GM10248 (cell line): Measurements from ENCODE around the gene HES4.
"Not testable (repeated sequence)": the region's sequence is repeated elsewhere in the genome, so short reads cannot be mapped to it uniquely, and the experiment has no call there.

ENCODE experiments used
- CTCF ChIA-PET: fragments of 300-600 bp; sonication (Branson Sonifier 250); formaldehyde crosslinking; extraction: SDS; loops from one replicate; lab custom pipeline; 2021; ENCODE audit warnings: antibody characterized with exemption; lab: Yijun Ruan, JAX
- POLR2A ChIA-PET: fragments of 350-650 bp; sonication (Branson Sonifier 250); formaldehyde crosslinking; extraction: SDS; loops from one replicate; lab custom pipeline; 2020; ENCODE audit warnings: antibody characterized with exemption; lab: Yijun Ruan, JAX
- DNase-seq: peaks from one replicate; pipeline ENCODE4 v3.0.0; 2012; ENCODE audit errors: extremely low spot score
- TF ChIP-seq, protein P1 (sequence below): IDR thresholded peaks from 2 replicates; pipeline ENCODE4 v1.5.1; 2012; ENCODE audit warnings: mild to moderate bottlenecking, low read depth; ENCODE audit errors: extremely low read depth, missing control alignments, control extremely low read depth

The HES4 gene

DNA sequence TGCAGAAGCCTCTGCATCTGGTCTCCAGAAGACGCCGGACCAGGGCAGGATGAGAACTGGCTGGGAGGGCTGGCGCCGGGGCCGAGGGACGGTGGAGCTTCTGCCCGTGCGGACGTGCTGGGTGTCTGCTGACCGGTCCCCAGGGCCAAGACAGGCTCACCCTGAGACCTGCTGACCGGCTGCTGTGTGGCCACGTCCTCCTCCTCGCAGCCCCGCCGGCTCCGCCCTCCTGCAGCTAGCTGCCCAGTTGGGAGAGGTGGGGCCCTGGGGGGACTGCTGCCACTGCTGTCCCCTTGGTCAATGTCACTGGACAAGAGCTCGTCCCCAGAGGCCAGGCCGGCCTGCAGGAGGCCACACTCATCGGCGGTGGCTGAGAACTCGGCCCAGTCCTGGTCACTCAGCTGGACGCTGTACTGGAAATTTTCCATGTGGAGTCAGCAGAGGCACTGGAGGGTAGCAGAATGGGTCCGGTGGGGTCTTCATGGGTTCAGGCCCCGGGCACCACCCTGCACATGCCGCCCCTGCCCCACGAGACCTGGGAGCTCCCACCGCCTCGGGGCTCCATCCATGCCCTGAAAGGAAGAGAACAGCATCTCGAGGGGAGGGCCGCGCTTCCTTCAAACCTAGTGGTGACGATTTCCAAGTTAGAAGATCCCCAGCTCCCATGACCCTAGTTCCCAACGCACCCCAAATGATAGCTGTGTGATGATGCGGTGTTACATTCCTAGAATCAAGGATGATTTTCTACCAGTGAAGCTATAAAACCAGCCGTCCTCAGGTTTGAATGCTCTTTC, 19.1 kb downstream of the HES4 start:
- TF ChIP-seq, protein P1, sequence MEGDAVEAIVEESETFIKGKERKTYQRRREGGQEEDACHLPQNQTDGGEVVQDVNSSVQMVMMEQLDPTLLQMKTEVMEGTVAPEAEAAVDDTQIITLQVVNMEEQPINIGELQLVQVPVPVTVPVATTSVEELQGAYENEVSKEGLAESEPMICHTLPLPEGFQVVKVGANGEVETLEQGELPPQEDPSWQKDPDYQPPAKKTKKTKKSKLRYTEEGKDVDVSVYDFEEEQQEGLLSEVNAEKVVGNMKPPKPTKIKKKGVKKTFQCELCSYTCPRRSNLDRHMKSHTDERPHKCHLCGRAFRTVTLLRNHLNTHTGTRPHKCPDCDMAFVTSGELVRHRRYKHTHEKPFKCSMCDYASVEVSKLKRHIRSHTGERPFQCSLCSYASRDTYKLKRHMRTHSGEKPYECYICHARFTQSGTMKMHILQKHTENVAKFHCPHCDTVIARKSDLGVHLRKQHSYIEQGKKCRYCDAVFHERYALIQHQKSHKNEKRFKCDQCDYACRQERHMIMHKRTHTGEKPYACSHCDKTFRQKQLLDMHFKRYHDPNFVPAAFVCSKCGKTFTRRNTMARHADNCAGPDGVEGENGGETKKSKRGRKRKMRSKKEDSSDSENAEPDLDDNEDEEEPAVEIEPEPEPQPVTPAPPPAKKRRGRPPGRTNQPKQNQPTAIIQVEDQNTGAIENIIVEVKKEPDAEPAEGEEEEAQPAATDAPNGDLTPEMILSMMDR, result no peak
- CTCF ChIA-PET, result interaction anchor here (0.6 to 5.8 kb wide), 15 partner anchors 9 to 310 kb away, joined by 3 to 53 read pairs (median 4); partner anchors contain the start of genes AGRN, HES4 and ISG15
- POLR2A ChIA-PET, result no interaction called here
- DNase-seq, result no peak

DNA sequence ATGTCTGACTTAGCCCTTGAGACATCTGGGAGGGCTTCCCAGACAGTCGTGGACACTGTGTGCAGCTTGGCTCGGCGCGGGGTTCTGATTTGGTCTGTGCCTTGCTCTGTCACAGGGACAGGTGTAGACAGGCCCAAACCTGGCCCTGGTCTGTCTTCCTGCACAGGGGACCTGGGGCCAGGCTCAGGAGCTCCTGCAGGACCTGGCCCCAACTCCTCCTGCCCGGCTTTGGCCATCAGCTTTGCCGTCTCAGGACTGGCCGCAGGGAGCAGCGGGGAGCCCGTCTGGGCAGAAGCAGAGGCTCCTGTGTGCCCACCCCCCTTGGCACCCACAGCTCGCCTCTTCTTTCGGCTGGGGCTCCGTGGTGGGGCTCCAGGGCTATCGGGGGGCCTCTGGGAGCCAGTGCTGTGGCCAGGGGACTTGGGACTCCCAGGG, 19.7 kb downstream of the HES4 start:
- ChIA-PET CTCF (interaction anchor here (0.7 to 5.8 kb wide), 7 partner anchors 10 to 83 kb away, joined by 3 to 53 read pairs (median 5); partner anchors contain the start of genes AGRN and HES4), POLR2A (no interaction called here)
- no peak for DNase-seq
- TF ChIP-seq, protein P1, result no peak

DNA sequence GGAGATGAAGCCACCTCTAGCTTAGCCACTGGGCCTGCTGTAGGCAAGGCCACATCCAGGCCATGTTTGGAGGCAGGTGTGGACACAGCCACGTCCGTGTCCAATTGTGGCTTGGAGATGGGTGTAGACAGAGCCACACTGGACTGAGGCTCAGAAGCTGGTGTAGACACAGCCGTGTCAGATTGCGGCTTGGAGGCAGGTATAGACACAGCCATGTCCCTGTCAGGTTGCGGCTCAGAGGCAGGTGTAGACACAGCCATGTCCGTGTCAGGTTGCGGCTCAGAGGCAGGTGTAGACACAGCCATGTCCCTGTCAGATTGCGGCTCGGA, 20.2 kb downstream of the HES4 start:
- TF ChIP-seq, protein P1, result no peak
- no peak for DNase-seq
- ChIA-PET POLR2A (no interaction called here), CTCF (interaction anchor here (3.2 kb wide), 1 partner anchor 53 kb away, joined by 12 read pairs; no protein-coding TSS in a partner anchor)

DNA sequence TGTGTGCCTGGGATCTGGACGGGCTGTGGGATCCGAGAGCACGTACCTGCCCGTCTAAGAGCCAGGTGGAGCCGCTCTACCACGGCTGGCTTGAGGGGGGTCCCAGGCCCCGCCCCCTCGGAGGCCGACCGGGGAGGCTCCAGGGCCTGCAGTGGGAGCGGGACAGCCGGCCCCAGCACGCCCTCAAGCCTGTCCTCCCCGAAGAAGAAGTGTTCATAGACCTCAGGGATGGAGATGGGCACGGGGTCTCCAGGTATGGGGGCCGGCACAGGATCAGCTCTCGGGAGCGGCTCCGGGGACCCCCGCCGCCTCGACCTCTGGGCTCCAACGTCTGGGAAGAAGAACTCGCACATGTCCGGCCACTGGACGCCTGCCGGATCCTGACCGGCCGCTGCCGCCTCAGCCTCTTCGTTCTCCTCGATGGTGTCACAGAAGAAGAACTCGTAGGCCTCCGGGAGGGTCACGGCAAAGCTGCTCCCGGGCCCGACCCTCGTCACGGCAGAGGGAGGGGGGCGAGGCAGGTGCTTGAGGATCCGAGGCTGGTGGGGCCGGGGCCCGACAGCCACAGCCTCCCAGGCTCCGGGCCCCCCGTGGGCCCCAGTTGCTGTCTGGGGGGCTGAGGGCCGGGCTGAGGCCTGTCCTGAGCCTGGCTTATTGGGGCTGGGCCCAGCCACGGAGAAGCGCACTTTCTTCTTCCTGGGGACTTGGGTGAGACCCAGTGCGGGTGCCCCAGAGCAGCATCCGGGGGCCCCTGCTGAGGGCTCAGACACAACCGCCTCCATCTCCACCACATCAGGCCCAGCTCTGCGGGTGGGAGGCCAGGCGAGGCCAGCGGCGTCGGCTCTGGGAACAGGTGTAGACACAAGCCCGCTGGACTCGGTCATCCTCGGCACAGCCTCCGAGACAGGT, 20.8 kb downstream of the HES4 start:
- ChIA-PET POLR2A (no interaction called here), CTCF (interaction anchor here (3.2 kb wide), 1 partner anchor 53 kb away, joined by 12 read pairs; no protein-coding TSS in a partner anchor)
- no peak for DNase-seq
- TF ChIP-seq, protein P1, result no peak

DNA sequence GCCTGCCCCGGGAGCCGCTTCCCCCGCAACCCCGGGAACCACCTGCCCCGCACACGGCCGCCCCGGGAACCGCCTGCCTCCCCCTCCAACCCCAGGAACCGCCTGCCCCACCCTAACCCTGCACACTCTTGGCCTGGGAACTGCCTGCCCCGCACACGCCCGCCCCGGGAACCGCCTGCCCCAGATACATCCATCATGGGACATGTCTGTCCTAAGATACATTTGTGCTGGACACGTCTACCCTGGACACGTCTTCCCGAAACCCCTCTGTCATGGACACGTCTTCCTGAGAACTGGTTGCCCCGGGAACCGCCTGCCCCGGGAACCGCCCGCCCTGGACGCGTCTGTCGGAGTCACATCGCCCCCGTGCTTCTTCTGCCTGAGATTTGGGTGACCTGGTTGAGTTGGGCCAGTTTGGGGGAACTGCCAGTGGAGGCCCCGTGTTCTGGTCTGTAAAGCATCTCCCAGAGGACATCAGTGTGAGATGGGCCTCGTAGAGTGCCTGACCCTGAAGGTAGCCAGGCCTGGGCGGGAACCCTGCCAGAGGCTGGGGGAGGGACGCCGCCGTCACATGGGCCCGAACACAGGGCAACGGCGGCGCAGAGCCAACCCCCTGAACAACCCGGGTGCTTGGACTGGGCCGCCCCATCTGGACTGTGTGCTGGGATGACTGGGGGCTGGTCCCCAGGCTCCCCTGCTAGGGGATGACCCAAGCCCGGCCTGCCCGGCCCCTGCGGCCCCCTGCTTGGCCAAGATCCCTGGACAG, 21.6 kb downstream of the HES4 start:
- TF ChIP-seq, protein P1, result no peak
- DNase-seq, result no peak
- ChIA-PET POLR2A (no interaction called here), CTCF (no interaction called here)

DNA sequence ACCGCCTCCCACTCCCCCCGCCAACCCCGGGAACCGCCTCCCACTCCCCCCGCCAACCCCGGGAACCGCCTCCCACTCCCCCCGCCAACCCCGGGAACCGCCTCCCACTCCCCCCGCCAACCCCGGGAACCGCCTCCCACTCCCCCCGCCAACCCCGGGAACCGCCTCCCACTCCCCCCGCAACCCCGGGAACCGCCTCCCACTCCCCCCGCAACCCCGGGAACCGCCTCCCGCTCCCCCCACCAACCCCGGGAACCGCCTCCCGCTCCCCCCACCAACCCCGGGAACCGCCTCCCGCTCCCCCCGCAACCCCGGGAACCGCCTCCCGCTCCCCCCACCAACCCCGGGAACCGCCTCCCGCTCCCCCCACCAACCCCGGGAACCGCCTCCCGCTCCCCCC, 23.1 kb downstream of the HES4 start:
- ChIA-PET POLR2A (interaction anchor here (1.3 kb wide), 1 partner anchor 13 kb away, joined by 3 read pairs; no protein-coding TSS in a partner anchor), CTCF (interaction anchor here (0.9 to 1.9 kb wide), 6 partner anchors 10 to 107 kb away, joined by 3 to 8 read pairs (median 6); partner anchors contain the start of gene PLEKHN1)
- not testable (repeated sequence) for DNase-seq
